ENCODE measurements around the gene U2AF2.

The U2AF2 gene

DNA sequence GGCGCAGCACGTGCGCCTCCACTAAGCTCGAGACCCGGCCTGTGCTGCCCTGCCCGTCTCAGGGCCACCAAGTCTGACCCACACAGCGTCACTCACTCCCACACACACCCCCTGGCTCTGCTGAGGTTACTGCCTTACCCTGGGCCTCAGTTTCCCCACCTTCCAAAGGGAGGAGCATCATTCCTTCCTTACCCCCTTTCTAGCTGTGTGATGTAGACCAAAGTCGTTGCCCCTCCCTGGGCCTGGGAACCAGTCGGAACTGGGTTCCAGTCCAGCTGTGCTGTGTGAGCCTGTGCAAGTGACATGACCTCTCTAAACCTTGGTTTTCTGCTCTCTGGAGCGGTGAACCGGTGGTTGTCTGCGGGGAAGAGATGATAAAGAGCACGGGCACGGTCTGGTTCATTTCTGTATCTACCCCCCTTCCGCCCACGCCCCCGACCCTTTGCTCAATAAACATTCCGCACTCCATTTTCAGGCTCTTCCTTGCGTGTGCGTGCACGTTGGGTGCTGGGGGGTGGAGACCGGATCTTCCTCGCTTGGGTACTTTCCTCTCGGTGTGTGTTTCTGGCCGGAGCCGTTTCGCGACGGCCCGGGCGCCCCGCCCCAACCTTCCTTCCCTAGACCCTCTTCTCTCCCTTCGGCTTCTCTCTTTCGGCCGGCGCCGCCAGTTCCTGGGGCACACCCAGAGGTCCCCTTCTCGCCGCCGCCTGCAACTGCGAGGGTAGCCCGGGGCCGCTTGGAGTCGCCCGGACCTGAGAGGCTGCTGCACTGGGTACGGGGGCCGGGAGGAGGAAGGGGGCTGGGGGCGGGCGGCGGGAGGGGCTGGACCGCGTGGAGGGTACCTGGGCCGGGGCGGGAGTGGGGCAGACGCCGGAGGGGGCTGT, 11.6 kb upstream of the U2AF2 start, which contains the start of gene ZNF581:
Gene ZNF581, plus strand, starts transcription at position 647 of the 884 bp plus-strand sequence. CDS start 923 bp downstream, outside the sequence.
- DNase-seq (ENCODE audit: low read depth in 2 of 2): peak in 1 of 2 donors; percentile 75

DNA sequence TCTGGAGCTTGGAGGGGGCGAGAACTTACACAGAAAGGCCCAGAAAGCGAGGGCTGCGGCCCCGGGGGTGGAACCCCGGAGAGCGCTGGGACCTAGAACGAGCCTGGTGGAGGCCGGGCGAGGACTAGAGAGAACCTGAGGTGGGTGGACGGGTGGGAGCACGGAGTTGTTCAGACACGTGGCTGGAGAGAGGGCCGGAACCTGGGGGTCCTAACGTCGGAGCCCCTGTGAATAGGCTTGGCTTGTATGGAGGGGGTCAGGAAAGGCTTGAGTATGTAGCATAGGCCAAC, 11.0 kb upstream of the U2AF2 start:
- DNase-seq (ENCODE audit: low read depth in 2 of 2): no peak

DNA sequence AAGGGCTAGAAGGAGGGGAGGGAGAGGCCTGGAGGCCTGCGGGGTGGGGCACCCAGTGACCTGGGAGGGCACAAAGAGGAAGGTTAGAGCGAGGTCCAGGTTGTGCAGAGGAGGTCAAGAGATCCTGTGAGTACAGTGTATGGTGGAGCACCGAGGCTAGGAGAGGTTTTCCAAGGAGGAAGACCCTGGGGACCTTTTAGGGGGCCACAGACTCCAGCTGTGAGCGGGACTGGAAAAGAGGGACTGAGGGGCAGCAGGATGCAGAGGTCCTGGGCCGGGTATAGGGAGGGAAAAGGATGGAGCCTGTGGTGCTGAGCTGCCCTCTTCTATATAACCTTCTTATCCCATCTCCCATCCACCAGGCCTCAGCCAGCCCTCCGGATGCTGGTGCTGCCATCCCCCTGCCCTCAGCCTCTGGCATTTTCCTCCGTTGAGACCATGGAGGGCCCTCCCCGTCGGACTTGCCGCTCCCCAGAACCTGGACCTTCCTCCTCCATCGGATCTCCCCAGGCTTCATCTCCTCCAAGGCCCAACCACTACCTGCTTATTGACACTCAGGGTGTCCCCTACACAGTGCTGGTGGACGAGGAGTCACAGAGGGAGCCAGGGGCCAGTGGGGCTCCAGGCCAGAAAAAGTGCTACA, 10.5 kb upstream of the U2AF2 start:
- DNase-seq (ENCODE audit: low read depth in 2 of 2): no peak

DNA sequence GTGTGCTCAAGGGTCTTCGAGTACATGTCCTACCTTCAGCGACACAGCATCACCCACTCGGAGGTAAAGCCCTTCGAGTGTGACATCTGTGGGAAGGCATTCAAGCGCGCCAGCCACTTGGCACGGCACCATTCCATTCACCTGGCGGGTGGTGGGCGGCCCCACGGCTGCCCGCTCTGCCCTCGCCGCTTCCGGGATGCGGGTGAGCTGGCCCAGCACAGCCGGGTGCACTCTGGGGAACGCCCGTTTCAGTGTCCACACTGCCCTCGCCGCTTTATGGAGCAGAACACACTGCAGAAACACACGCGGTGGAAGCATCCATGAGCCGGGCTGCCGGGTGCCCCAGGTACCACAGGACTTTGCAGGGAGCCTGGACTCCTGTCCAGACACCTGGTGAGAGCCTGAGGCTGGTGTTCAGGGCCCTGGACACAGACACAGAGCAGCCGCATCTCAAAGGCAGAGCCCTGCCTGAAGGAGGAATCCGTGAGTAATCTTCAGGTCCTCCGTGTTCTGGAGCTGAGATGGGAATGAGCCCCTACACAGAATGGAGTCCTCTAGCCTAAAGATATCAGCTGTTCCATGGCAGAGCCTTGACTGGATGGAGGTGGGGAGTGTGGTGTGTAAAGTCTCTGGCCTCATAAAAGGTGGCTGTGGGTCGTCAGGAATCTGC, 9.9 kb upstream of the U2AF2 start:
- no peak for DNase-seq (ENCODE audit: low read depth in 2 of 2)

DNA sequence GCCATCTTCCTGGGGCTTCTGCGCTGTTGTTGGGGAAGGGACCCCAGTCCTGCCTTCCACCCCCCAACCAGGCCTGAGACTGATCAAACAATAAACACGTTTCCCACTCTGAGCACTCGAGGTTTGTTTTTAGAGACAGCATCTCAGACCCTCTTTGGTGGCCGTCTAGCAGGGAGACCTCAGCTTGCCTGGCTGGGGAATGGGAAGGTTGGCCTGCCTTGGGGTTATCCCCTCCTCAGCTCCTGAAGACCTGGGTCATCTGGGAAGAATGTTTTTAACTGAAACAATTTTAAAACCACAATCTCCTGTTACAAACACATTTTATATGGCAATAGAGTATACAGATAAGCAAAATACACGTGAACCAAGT, 9.3 kb upstream of the U2AF2 start:
- DNase-seq (ENCODE audit: low read depth in 2 of 2): no peak

DNA sequence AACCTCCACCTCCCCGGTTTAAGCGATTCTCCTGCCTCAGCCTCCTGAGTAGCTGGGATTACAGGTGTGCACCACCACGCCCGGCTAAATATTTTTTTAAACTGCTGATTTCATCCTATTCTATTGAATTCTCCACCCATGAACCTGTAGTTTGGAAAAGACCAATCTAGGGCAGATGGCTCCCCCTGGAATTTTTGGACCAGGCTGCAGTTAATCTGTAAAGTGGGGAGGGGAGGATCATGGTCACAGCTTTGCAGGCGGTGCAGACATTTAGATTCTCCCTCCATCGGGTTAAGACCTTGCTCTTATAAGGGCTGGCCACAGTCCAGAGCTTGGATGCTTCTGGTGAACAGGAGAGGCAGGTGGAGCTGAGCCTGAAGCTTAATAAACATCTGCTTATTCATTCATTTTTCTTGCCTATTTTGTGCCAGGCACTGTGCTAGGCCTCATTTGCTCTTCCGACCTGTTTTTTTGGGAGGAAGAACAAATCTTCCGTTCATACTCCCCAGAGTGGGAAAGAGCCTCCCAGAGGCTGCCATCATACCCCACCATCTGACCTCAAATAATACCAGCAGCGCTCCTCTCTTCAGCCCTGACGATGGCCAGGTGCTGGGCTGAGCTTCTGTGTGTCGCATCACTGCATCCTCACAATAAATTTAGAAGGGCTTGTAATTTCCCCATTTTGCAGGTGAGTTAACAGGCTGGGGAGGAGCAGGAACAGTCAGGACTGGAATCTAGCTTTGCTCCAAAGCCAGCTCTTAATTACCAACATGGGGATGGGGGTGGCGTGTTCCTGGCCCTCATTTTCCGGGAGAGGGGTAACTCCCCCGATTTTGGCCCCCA, 7.7 kb upstream of the U2AF2 start:
- DNase-seq (ENCODE audit: low read depth in 2 of 2): no peak

DNA sequence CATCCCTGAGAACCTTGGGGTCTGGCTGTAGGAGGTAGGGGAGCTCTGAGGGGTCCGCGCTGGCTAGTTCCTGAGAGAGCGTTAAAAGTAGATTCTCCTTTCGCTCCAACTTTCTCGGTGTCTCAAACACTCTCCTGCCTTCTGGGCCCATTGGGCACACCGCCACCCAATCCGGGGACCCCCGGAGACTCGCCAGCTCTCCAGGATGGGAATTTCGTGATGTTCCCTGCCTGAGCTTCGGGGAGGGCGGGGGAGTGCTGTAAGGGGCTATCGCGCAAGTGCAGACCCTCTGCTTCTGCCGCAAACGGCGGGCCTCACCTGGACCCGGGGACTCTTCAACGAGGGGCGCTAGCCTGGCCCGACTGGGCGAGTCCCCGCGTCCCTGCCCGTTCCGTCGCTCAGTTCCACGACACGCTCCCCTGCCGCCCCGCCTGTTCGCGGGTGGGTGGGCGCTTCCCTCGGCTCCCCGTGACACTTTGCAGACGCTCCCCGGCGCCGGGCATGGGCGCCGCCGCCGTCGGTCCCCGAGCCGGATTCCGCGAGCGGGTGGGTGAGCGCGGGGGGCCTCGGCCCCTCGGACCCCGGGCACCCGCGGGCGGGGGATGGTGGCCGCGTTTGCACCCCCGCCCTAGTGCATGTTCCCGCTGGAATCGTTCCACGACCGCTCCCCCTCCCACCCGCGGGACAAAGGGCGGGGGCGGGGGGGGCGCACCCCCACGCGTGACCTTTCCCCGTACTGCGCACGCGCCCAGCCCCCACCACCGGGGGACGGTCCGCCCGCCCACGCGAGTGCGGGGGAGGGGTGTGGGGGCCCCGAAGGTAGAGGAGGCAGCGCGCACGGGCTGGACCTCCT, 6.9 kb upstream of the U2AF2 start, which contains the start of gene CCDC106:
Gene CCDC106, plus strand, starts transcription at position 481 of the 853 bp plus-strand sequence. CDS start 835 bp downstream, outside the sequence.
- peak in 1 of 2 donors; percentile 28 for DNase-seq (ENCODE audit: low read depth in 2 of 2)

DNA sequence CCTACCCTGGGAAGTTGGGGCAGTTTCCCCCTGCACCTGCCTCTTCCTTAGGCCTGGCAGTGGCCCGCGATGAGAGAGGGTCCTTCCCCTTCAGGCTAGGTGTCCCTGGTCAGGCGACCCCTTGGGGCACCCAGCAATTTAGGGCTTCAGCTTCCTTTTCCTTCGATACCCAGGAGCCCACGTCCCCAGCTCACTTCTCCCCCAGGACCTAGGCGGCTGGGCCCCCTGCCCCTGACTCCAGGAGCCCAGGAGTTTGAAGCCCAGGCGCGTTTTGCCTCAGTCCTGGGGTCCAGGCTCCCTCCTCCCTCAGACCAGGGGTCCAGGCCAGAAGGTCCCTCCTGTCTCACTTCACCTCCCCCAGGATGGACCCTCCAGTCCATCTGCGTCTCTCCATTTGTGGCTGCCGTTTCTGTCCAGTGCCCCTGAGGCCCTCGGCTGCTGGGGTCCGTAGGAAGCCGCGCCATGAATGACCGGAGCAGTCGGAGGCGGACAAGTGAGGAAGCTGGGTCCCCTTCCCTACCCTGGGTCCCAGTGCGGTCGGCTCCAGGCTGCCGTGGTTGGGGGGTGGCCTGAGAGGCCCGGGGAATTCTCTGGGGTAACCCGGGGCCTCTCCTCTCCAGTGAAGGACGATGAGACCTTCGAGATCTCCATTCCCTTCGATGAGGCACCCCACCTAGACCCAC, 6.1 kb upstream of the U2AF2 start:
- no peak for DNase-seq (ENCODE audit: low read depth in 2 of 2)

DNA sequence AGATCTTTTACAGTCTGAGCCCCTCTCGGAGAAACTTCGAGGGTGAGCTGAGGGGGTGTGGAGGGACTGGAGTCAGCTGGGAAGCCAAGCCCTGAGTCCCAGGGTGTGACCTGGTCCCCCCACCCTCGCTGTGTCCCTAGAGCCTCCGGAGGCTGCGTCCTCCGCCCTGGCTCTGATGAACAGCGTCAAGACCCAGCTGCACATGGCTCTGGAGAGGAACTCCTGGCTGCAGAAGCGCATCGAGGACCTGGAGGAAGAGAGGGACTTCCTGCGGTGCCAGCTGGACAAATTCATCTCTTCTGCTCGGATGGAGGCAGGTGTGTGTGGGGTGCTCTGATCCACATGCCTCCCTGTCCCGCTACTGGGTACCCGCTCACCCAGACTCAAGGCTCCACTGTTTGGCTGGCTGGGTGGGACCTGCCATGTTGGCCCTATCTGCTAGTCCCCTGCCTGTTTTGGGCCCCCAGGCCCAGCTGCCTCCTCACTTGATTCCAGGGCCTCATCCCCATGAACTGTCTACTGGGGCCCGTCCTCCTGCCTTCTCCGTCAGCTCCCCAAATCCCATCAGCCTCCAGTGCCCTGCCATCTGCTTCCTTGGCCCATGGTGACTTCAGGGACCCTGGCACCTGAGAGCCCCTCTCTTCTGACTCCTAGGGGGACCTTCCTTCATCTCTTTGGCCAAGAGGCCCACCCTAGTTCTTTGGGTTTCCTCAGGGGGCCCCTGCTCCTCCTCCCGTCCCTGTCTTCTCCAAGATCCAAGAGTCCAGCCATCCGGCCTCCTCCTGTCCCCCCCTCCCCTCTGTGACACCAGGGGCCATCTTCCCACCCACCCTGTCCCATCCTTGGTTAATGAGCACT, 5.3 kb upstream of the U2AF2 start:
- DNase-seq (ENCODE audit: low read depth in 2 of 2): no peak

DNA sequence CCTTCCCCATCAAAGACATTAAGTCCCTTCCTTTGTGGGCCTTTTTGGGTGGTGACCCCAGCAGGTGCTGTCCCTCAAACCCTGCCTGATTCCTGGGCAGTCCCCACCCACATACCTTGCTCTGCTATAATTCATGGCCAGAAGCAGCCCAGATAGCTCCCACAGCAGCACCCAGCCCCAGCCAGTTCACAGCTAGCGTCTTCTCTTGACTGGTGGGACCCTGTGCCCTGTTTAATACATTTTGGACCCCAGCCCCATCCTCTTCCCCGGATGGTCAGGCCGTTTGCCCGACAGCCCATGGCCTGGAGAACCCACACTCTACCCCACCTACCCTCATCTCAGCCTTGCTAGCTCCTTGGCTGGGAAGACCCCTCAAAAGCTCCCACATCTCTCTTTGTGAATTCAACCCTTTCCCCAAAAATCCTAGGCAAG, 4.7 kb upstream of the U2AF2 start:
- no peak for DNase-seq (ENCODE audit: low read depth in 2 of 2)

DNA sequence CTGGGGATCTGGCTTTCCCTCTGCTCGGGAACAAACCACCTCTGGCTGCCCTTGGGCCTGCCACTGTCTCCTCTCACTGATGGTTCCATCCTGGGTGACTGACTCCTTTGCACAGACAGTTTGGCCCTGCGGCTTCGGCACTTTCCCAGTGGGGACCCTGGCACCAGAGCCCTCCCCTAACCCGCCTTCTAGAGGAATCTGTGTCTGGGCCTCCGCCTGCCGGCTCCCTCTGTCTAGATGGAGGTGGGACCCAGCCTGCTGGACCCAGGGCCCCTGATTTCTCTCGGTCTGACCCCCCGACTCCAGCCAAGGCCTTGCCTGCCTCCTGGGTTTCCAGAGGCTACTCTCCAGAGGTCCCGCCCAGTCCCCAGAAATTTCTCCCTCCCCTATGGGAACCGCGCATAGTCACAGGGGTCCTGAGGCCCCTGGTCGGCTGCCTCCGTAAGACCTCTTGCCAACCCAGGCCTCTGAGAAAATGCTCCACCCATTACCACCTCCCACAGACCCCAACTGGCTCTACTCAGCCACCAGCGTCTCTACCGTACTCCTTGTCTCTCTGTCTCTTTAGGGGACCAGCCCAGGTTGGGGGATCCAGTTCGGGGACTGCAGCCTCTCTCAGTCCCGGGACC, 4.1 kb upstream of the U2AF2 start:
- DNase-seq (ENCODE audit: low read depth in 2 of 2): no peak

DNA sequence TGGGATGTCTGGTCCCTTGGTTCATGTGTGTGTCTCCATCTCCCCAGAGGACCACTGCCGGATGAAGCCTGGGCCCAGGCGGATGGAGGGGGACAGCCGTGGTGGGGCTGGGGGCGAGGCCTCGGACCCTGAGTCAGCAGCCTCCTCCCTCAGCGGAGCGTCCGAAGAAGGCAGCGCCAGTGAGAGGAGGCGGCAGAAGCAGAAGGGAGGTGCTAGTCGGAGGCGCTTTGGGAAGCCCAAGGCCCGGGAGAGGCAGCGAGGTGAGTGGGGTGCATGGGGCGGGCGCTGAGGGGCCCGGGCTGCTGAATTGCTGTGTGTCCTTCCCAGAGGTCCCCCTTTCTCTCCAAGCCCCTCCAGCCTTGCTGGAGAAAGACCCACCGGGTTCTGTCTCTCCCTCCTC, 3.6 kb upstream of the U2AF2 start:
- DNase-seq (ENCODE audit: low read depth in 2 of 2): no peak

DNA sequence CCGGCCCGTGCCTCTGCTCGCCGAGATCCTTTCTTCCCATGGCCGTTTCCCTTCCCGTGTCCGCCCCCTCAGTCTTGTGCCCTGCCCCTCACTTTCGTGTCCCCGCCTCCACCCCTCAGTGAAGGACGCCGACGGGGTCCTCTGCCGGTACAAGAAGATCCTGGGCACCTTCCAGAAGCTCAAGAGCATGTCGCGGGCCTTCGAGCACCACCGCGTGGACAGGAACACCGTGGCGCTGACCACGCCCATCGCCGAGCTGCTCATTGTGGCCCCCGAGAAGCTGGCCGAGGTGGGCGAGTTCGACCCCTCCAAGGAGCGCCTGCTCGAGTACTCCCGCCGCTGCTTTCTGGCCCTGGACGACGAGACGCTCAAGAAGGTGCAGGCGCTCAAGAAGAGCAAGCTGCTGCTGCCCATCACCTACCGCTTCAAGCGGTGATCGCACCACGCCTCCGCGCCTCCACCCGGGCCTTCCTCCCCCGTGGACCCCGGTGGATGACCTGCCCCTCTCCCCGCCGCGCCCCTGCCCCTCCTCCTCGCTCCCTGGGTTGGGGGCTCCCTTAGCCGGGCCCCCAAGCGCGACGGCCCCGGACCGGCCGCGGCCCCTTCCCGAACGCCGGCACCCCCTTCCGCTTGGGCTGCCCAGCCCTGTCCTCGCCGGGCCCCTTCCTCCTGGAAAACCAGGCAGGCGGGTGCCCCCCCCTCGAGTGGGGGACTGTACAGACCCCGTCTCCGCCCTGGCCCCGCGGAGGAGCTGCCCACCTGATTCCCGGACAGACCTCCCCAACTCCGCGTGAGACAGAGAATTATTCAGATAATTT, 2.3 kb upstream of the U2AF2 start:
- no peak for DNase-seq (ENCODE audit: low read depth in 2 of 2)

DNA sequence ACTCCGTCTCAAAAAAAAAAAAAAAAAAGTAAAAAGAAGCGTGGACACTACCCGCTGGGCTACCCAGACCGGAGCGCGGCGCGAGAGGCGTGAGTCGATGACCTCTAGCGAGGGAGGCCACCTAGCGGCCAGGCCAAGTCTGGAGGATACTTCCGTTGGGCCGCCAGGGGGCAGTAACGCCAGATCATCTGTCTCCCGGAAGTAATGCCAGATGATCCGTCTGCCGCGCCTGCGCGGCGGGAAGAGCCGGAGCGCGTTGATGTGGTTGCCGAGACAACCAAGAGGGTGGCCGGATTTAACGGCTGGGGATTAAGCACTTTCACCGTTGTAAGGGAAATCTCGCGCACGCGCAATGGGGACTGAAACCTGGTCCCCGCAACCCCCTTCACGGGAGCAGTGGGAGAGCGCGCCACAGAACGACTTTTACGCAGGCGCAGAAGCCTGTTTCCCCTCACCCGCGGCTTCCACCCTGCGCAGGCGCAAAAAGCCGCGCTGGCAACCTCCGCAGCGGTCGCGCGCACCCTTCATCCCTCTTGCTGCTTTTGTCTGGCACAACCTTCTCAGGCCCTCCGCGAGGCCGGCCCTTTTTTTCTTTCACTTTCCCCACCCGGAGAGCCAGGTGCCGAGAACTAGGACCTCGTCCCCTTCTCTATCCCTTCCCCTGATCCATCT, 1.0 kb upstream of the U2AF2 start:
- DNase-seq (ENCODE audit: low read depth in 2 of 2): peak; percentile 94 to 95

DNA sequence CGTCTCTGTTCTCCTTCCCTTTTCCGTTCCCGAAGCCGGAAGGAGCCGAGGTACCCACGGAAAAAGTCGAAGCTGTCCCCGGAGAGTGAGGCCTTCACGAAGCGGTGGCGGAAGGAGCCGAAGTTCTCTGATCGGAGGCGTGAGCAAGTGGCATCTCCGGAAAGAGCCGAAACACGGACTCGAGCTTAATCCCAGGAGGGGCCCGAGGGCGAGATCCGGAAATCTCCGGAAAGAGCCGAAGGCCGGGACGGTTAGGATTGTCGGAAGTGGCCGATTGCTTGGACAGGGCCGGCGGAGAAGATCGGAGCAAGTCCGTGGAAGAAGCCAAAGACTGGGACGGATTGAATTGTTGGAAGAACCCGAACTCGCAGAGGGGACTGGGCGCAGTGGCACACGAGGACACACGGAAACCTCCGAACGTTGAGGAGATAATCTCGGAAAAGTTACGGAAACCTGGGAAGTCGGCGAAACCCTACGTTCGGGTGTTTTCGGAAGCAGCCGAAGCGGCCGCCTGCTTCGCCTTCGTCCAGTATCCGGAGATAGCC, 440 bp upstream of the U2AF2 start:
- peak; percentile 98 for DNase-seq (ENCODE audit: low read depth in 2 of 2)

DNA sequence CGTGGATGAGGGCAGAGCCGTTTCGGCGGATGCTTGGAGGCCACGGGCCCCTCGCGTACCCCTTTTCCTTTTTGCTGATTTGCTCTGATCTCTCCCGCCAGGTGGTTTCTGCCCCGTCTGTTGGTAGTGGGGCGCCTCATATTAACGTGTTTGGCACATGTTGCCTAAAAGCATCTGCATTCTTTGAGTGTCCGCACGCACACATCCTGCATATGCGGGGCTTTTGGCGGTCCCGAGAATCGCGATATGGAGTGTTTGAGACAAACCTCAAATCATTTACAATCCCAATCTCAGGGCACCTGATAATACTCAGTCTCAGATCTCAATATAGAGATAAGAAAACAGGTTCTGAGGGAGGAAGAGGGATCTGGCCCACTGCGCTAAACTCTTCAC, 809 bp downstream of the U2AF2 start:
- DNase-seq (ENCODE audit: low read depth in 2 of 2): no peak

DNA sequence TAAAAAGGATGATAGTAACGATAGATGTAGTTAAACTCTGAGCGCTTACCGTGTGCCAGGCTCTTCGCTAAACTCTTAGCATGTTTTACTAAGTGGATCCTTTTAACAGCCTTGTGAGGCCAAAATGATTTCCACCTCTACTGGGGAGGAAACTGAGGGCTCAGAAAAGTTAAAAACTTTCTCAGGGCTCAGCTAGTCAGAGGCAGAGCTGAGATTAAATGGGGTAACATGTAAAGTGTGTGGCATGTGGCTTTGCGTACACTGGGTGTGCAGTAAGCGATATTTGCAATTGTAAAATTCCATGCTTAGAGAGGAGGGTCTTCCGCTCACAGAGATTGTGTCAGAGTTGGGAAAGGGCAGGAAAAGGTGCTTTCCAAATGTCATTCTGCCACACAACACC, 1.7 kb downstream of the U2AF2 start:
- no peak for DNase-seq (ENCODE audit: low read depth in 2 of 2)
